Retinal pigment epithelial cell (primary cell): Measurements from ENCODE around the gene FBN2.
"Not testable (repeated sequence)": the region's sequence is repeated elsewhere in the genome, so short reads cannot be mapped to it uniquely, and the experiment has no call there.

Experiments used
- DNase-seq: peaks from one replicate; pipeline ENCODE4 v3.0.0-alpha.2; 2010; ENCODE audit warnings: low read depth
- H3K4me3 ChIP-seq: 2 replicates; pipeline ENCODE4 v1.5.1; 2011; ENCODE audit warnings: mild to moderate bottlenecking, low read length, control low read depth, moderate library complexity
- CTCF ChIP-seq: conservative IDR thresholded peaks from 2 replicates; pipeline ENCODE4 v1.5.1; 2011; ENCODE audit warnings: low read depth, low read length, control low read depth, inconsistent platforms

Gene FBN2

GRCh38 chr5:128453121-128453520 lies 84.9 kb downstream of the FBN2 start:
- no peak for TF ChIP-seq CTCF
- no peak overlapping the region for H3K4me3 ChIP-seq
- DNase-seq: no peak

GRCh38 chr5:128447224-128447623 lies 90.8 kb downstream of the FBN2 start:
- not testable (repeated sequence) for H3K4me3 ChIP-seq, DNase-seq

GRCh38 chr5:128441941-128442350 lies 96.1 kb downstream of the FBN2 start:
- no peak overlapping the region for H3K4me3 ChIP-seq
- no peak for DNase-seq
- TF ChIP-seq CTCF: no peak

- DNase-seq: no peak
- H3K4me3 ChIP-seq: no peak overlapping the region
- no peak for TF ChIP-seq CTCF
Measured at GRCh38 chr5:128441165-128441564, 96.9 kb downstream of the FBN2 start.

GRCh38 chr5:128436749-128437188 lies 101.3 kb downstream of the FBN2 start:
- peak; percentile 84 for DNase-seq
- TF ChIP-seq CTCF: no peak
- H3K4me3 ChIP-seq: no peak overlapping the region

GRCh38 chr5:128435861-128436260 lies 102.2 kb downstream of the FBN2 start:
- TF ChIP-seq CTCF: no peak
- DNase-seq: no peak
- no peak overlapping the region for H3K4me3 ChIP-seq

- TF ChIP-seq CTCF: no peak
- DNase-seq: no peak
- H3K4me3 ChIP-seq: no peak overlapping the region
Measured at GRCh38 chr5:128434993-128435392, 103.1 kb downstream of the FBN2 start.

GRCh38 chr5:128432913-128433440 lies 105.1 kb downstream of the FBN2 start:
- DNase-seq: peak; percentile 27
- H3K4me3 ChIP-seq: no peak overlapping the region
- no peak for TF ChIP-seq CTCF
